HepG2 (cell line): ENCODE results near the gene PLEKHH3. TPM values are rescaled to one million over a fixed set of nuclear protein-coding genes. Genes with fewer than 3 reads are reported as not detected.

Experiments used
- ADNP ChIP-seq: sonication (generic); formaldehyde crosslinking; IDR thresholded peaks from 2 replicates; pipeline ENCODE4 v1.4.0; 2020; ENCODE audit warnings: missing genetic modification reagents
- ATRX ChIP-seq: sonication (generic); formaldehyde crosslinking; IDR thresholded peaks from 2 replicates; pipeline ENCODE4 v1.4.0; 2020; ENCODE audit warnings: missing genetic modification reagents, borderline replicate concordance
- DNMT3B ChIP-seq: conservative IDR thresholded peaks from 2 replicates; pipeline ENCODE4 v1.6.1; 2016; ENCODE audit warnings: missing biosample characterization, control low read depth
- ELF4 ChIP-seq: sonication (generic); formaldehyde crosslinking; IDR thresholded peaks from 2 replicates; pipeline ENCODE4 v1.5.0; 2020; ENCODE audit warnings: missing genetic modification reagents, mild to moderate bottlenecking, moderate library complexity, borderline replicate concordance
- GTF2F1 ChIP-seq: fragments of 150-350 bp; IDR thresholded peaks from 2 replicates; pipeline ENCODE4 v1.6.1; 2014; ENCODE audit warnings: low read length
- GTF3A ChIP-seq: sonication (generic); formaldehyde crosslinking; conservative IDR thresholded peaks from 2 replicates; pipeline ENCODE4 v1.4.0; 2020; ENCODE audit warnings: mild to moderate bottlenecking, missing genetic modification reagents
- HNRNPUL1 ChIP-seq: fragments of 200-400 bp; formaldehyde crosslinking; IDR thresholded peaks from 2 replicates; pipeline ENCODE4 v1.6.1; 2017; ENCODE audit warnings: low read depth, mild to moderate bottlenecking, low read length, moderate library complexity
- JUND ChIP-seq: sonication (generic); formaldehyde crosslinking; IDR thresholded peaks from 2 replicates; pipeline ENCODE4 v1.8.0; 2022; ENCODE audit warnings: mild to moderate bottlenecking, missing genetic modification reagents
- MAF1 ChIP-seq: sonication (generic); formaldehyde crosslinking; IDR thresholded peaks from 2 replicates; pipeline ENCODE4 v1.5.0; 2020; ENCODE audit warnings: missing genetic modification reagents, borderline replicate concordance
- NFE2L2 ChIP-seq: fragments of 150-350 bp; IDR thresholded peaks from 2 replicates; pipeline ENCODE4 v1.6.1; 2014; ENCODE audit warnings: low read length
- NFIB ChIP-seq: sonication (generic); formaldehyde crosslinking; IDR thresholded peaks from 2 replicates; pipeline ENCODE4 v1.9.0; 2021; ENCODE audit warnings: missing genetic modification reagents, mild to moderate bottlenecking, borderline replicate concordance
- NFKB2 ChIP-seq: sonication (generic); formaldehyde crosslinking; IDR thresholded peaks from 2 replicates; pipeline ENCODE4 v1.4.0; 2020; ENCODE audit warnings: missing genetic modification reagents, borderline replicate concordance
- PTBP1 ChIP-seq: fragments of 200-400 bp; formaldehyde crosslinking; IDR thresholded peaks from 2 replicates; pipeline ENCODE4 v1.6.1; 2018; ENCODE audit warnings: low read length, low read depth; ENCODE audit not compliant: poor library complexity, severe bottlenecking
- RFXANK ChIP-seq: IDR thresholded peaks from 2 replicates; pipeline ENCODE4 v1.6.1; 2016
- RORA ChIP-seq: sonication (generic); formaldehyde crosslinking; IDR thresholded peaks from 2 replicates; pipeline ENCODE4 v1.5.0; 2020; ENCODE audit warnings: mild to moderate bottlenecking, missing genetic modification reagents, moderate library complexity
- SIX1 ChIP-seq: sonication (generic); formaldehyde crosslinking; IDR thresholded peaks from 2 replicates; pipeline ENCODE4 v1.4.0; 2020; ENCODE audit warnings: missing genetic modification reagents, borderline replicate concordance
- STAT5B ChIP-seq: sonication (generic); formaldehyde crosslinking; IDR thresholded peaks from 2 replicates; pipeline ENCODE4 v1.4.0; 2020; ENCODE audit warnings: missing genetic modification reagents
- TP53 ChIP-seq: sonication (generic); formaldehyde crosslinking; conservative IDR thresholded peaks from 2 replicates; pipeline ENCODE4 v1.4.0; 2020; ENCODE audit warnings: missing genetic modification reagents
- U2AF2 ChIP-seq: fragments of 200-400 bp; formaldehyde crosslinking; IDR thresholded peaks from 2 replicates; pipeline ENCODE4 v1.6.1; 2017; ENCODE audit warnings: low read depth, mild to moderate bottlenecking, low read length
- ZBTB38 ChIP-seq: sonication (generic); formaldehyde crosslinking; IDR thresholded peaks from 2 replicates; pipeline ENCODE4 v1.5.1; 2020; ENCODE audit warnings: mild to moderate bottlenecking, missing genetic modification reagents
- ZMAT3 ChIP-seq: sonication (generic); formaldehyde crosslinking; conservative IDR thresholded peaks from 2 replicates; pipeline ENCODE4 v1.7.0; 2021; ENCODE audit warnings: missing genetic modification reagents
- ZNF446 ChIP-seq: sonication (generic); formaldehyde crosslinking; IDR thresholded peaks from 2 replicates; pipeline ENCODE4 v1.5.0; 2020; ENCODE audit warnings: mild to moderate bottlenecking, missing genetic modification reagents
- ZNF510 ChIP-seq: sonication (generic); formaldehyde crosslinking; IDR thresholded peaks from 2 replicates; pipeline ENCODE4 v1.4.0; 2020; ENCODE audit warnings: low read depth, mild to moderate bottlenecking, missing genetic modification reagents
- ZNF615 ChIP-seq: sonication (generic); formaldehyde crosslinking; IDR thresholded peaks from 2 replicates; pipeline ENCODE4 v1.5.0; 2020; ENCODE audit warnings: mild to moderate bottlenecking, missing genetic modification reagents, borderline replicate concordance
- ZNF781 ChIP-seq: sonication (generic); formaldehyde crosslinking; IDR thresholded peaks from 2 replicates; pipeline ENCODE4 v1.5.1; 2020; ENCODE audit warnings: borderline replicate concordance, mild to moderate bottlenecking, missing genetic modification reagents; ENCODE audit errors: not compliant biosample characterization
- ZNF816 ChIP-seq: sonication (generic); formaldehyde crosslinking; IDR thresholded peaks from 2 replicates; pipeline ENCODE4 v1.8.0; 2022; ENCODE audit warnings: missing genetic modification reagents, mild to moderate bottlenecking, borderline replicate concordance
- ZNF839 ChIP-seq: sonication (generic); formaldehyde crosslinking; IDR thresholded peaks from 2 replicates; pipeline ENCODE4 v1.4.0; 2020; ENCODE audit warnings: missing genetic modification reagents, mild to moderate bottlenecking, borderline replicate concordance
- polyA plus RNA-seq, 8 experiments: library from polyadenylated mRNA; depleted of rRNA in 3 of 8; stranded (reverse) in 7 of 8; unstranded in 1 of 8; fragments of >200 nt; fragmentation: Illumina TruSeq in 4 of 8; extraction: Trizol in 4 of 8; gene quantifications; 2 replicates each; pipeline versions ENCODE4 v1.2.1 to v1.2.3, GENCODE V29; 2011 to 2016; ENCODE audit warnings: low read depth in 4 of 8, missing spikeins in 1 of 8, mixed read lengths in 1 of 8; ENCODE audit not compliant: insufficient read depth in 1 of 8
- total RNA-seq, 5 experiments: library from RNA; depleted of rRNA; stranded (reverse); fragments of >200 nt; fragmentation: Illumina TruSeq; extraction: Trizol; gene quantifications; 2 replicates each; pipeline ENCODE4 v1.2.3, GENCODE V29; 2016; ENCODE audit warnings: low read depth in 1 of 5
- TF ChIP-seq, protein P1 (sequence below): sonication (generic); formaldehyde crosslinking; IDR thresholded peaks from 2 replicates; pipeline ENCODE4 v1.4.0; 2020; ENCODE audit warnings: missing genetic modification reagents
- TF ChIP-seq, protein P2 (sequence below): sonication (generic); formaldehyde crosslinking; IDR thresholded peaks from 2 replicates; pipeline ENCODE4 v1.4.0; 2020; ENCODE audit warnings: low read depth, mild to moderate bottlenecking, missing genetic modification reagents
- TF ChIP-seq, protein P3 (sequence below): IDR thresholded peaks from 2 replicates; pipeline ENCODE4 v1.6.1; 2016

PLEKHH3 gene
- total and polyA plus RNA-seq, 2 of the 13 experiments (the other 11 are each of a cell fraction or from before 2014, with no cell fraction given) = 6.0 to 19.9 TPM

DNA sequence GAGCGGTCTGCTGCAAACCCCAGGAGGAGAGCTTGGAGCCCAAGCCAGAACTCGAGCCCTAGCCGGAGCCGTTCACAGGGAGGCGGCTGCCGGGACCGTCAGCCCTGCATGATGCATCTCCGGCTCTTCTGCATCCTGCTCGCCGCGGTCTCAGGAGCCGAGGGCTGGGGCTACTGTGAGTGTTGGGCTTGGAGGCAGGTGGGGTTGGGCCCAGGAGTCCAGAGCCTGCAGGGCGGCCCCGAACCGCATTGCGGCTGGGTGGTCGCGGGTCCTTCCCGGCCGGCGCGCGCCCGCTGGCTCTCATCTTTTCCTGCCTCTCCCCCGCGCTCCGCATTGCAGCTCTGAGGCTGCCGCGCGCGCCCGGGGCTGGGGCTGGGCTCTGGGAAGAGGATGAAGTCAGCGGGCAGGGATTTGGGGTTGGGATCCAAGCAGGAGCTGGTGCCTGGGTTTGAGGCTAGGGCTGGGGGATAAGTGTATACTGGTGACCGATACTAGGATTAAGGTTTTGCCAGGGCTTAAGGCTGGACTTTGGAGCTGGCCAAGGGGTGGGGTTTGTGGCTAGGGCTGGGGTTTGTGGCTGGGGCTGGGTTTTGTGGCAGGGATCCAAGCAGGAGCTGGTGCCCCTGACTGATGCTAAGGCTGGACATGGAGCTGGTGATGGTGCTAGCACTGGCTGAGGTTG, 6.1 kb upstream of the PLEKHH3 start (continued):
- no peak for TF ChIP-seq ZNF839 (CRISPR knock-in tag)
- no peak for TF ChIP-seq DNMT3B (CRISPR knock-in tag)
- no peak for TF ChIP-seq JUND (CRISPR knock-in tag)
- 0 out of 2 replicates have a peak, but pooled peaks have one; percentile 18 for TF ChIP-seq U2AF2
- no peak for TF ChIP-seq PTBP1
- TF ChIP-seq, protein P1, sequence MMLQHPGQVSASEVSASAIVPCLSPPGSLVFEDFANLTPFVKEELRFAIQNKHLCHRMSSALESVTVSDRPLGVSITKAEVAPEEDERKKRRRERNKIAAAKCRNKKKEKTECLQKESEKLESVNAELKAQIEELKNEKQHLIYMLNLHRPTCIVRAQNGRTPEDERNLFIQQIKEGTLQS (CRISPR knock-in tag) = no peak
- TF ChIP-seq ZNF615 (CRISPR knock-in tag) = no peak
- TF ChIP-seq STAT5B (CRISPR knock-in tag) = no peak
- TF ChIP-seq, protein P2, sequence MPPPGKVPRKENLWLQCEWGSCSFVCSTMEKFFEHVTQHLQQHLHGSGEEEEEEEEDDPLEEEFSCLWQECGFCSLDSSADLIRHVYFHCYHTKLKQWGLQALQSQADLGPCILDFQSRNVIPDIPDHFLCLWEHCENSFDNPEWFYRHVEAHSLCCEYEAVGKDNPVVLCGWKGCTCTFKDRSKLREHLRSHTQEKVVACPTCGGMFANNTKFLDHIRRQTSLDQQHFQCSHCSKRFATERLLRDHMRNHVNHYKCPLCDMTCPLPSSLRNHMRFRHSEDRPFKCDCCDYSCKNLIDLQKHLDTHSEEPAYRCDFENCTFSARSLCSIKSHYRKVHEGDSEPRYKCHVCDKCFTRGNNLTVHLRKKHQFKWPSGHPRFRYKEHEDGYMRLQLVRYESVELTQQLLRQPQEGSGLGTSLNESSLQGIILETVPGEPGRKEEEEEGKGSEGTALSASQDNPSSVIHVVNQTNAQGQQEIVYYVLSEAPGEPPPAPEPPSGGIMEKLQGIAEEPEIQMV (CRISPR knock-in tag) = no peak
- TF ChIP-seq ADNP (CRISPR knock-in tag) = no peak
- TF ChIP-seq RFXANK (CRISPR knock-in tag) = 0 out of 2 replicates have a peak, but pooled peaks have one; percentile 56
- no peak for TF ChIP-seq ZNF510 (CRISPR knock-in tag)
- no peak for TF ChIP-seq ZNF816
- TF ChIP-seq NFKB2 (CRISPR knock-in tag) = peak; percentile 49; the same call in 1 of the 2 replicates
- TF ChIP-seq ZBTB38 (CRISPR knock-in tag) = 0 out of 2 replicates have a peak, but pooled peaks have one; percentile 12
- no peak for TF ChIP-seq TP53
- 0 out of 2 replicates have a peak, but pooled peaks have one; percentile 56 for TF ChIP-seq ZNF446
- TF ChIP-seq, protein P3, sequence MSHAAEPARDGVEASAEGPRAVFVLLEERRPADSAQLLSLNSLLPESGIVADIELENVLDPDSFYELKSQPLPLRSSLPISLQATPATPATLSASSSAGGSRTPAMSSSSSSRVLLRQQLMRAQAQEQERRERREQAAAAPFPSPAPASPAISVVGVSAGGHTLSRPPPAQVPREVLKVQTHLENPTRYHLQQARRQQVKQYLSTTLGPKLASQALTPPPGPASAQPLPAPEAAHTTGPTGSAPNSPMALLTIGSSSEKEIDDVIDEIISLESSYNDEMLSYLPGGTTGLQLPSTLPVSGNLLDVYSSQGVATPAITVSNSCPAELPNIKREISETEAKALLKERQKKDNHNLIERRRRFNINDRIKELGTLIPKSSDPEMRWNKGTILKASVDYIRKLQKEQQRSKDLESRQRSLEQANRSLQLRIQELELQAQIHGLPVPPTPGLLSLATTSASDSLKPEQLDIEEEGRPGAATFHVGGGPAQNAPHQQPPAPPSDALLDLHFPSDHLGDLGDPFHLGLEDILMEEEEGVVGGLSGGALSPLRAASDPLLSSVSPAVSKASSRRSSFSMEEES (CRISPR knock-in tag) = no peak; the same call in 1 of the 2 replicates
- TF ChIP-seq SIX1 (CRISPR knock-in tag) = no peak
- TF ChIP-seq HNRNPUL1 = no peak
- no peak for TF ChIP-seq GTF3A (CRISPR knock-in tag)
- no peak; the same call in 1 of the 2 replicates for TF ChIP-seq ATRX
- TF ChIP-seq ZNF781 (CRISPR knock-in tag) = peak; percentile 37
- TF ChIP-seq ELF4 = no peak
- no peak for TF ChIP-seq NFE2L2
- TF ChIP-seq RORA (CRISPR knock-in tag) = no peak
- TF ChIP-seq GTF2F1 = no peak
- TF ChIP-seq MAF1 = no peak
- TF ChIP-seq ZMAT3 (CRISPR knock-in tag) = peak; percentile 84; the same call in 1 of the 2 replicates
- no peak for TF ChIP-seq NFIB (CRISPR knock-in tag)
